Colonic mucosa (tissue), 4 donors: ENCODE data around the gene FILIP1L. TPM values are rescaled to one million over a fixed set of nuclear protein-coding genes. Genes with fewer than 3 reads are reported as not detected.

Experiments
- DNase-seq: peaks from one replicate; pipeline ENCODE4 v3.0.0-alpha.2; 2020
- H3K27ac ChIP-seq: fragments of 200-600 bp; one replicate; pipeline ENCODE4 v1.8.0; 2021
- H3K27me3 ChIP-seq: fragments of 200-600 bp; one replicate; pipeline ENCODE4 v1.8.0; 2021
- H3K36me3 ChIP-seq: fragments of 200-600 bp; one replicate; pipeline ENCODE4 v1.8.0; 2021
- H3K4me1 ChIP-seq: fragments of 200-600 bp; one replicate; pipeline ENCODE4 v1.8.0; 2021; ENCODE audit warnings: mild to moderate bottlenecking
- H3K4me3 ChIP-seq: fragments of 200-600 bp; one replicate; pipeline ENCODE4 v1.8.0; 2021
- H3K9ac ChIP-seq, 2 donors: one replicate each; pipeline ENCODE4 v1.7.0; 2013; ENCODE audit warnings: control low read depth in 2 of 2, low read depth in 2 of 2, low read length in 2 of 2
- H3K9me3 ChIP-seq: fragments of 200-600 bp; one replicate; pipeline ENCODE4 v1.8.0; 2021
- intact Hi-C: fragments of 100-400 bp; cut with DNase I; formaldehyde crosslinking; loops from one replicate; pipeline ENCODE4 v1.14.1; 2022
- total RNA-seq, 2 donors: library from RNA; stranded (reverse); fragmentation: NEBNext Ultra II Directional in 1 of 2; extraction: Animal tissue kit (Norgen Biotek cat#: 25700) in 1 of 2; gene quantifications; one replicate each; pipeline ENCODE4 v1.2.1, GENCODE V29; 2021
- TF ChIP-seq, protein P1 (sequence below): fragments of 200-600 bp; IDR thresholded peaks from one replicate; pipeline ENCODE4 v1.8.0; 2022; ENCODE audit warnings: antibody characterized with exemption, mild to moderate bottlenecking
- donor health status: healthy.
- donor health status: DM: no; HTN: no; CAD: no.
- donor health status: DM: no; HTN: no; CAD: no.

The FILIP1L gene
- total RNA-seq, 2 donors from 2014 or later = 3.7 to 29.0 TPM

DNA sequence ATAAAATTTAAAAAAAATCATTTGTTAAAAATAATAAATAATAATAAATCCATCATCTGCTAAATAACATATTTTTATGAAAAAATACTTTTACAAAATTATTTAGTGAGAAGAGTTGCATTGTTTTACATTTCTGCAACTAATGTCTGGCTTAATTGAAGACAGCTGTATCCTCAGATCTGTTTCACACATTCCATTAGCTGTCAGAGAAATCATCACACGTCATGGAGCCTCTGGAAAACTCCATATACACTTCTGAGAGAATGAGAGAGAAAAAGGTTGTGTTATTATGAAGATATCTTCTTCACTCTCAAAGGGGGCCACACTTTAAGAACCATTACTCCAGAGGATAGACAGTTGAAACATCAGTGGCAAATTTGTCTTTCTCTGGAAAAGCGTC, 255.8 kb downstream of the FILIP1L start:
- H3K27ac ChIP-seq = no peak overlapping the region

DNA sequence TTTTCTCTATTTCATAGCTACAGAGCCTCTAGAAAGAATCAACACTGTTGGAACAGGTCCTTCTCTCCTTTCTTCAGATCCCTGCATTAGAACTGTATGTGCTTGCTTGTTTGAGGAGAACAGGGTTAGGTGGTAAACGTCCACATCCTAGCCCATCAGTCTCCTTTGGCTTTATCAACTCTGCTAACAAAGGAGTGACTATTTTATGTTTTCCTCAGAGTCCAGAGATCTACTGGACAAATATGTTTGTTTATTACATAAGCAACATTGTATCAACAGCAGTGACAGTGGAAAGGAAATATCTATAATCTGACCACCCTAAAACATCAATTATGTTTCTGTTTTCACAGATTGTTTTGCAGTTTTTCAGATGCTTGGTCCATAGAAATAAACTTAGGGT, 257.0 kb downstream of the FILIP1L start:
- Histone ChIP-seq H3K27me3 (no peaks in the 10 kb centered on the region), H3K4me1 (no peaks in the 10 kb centered on the region), H3K36me3 (no peaks in the 10 kb centered on the region), H3K4me3 (no peak overlapping the region), H3K9ac (no peak overlapping the region), H3K9me3 (no peaks in the 10 kb centered on the region), H3K27ac (no peak overlapping the region)
- TF ChIP-seq, protein P1, sequence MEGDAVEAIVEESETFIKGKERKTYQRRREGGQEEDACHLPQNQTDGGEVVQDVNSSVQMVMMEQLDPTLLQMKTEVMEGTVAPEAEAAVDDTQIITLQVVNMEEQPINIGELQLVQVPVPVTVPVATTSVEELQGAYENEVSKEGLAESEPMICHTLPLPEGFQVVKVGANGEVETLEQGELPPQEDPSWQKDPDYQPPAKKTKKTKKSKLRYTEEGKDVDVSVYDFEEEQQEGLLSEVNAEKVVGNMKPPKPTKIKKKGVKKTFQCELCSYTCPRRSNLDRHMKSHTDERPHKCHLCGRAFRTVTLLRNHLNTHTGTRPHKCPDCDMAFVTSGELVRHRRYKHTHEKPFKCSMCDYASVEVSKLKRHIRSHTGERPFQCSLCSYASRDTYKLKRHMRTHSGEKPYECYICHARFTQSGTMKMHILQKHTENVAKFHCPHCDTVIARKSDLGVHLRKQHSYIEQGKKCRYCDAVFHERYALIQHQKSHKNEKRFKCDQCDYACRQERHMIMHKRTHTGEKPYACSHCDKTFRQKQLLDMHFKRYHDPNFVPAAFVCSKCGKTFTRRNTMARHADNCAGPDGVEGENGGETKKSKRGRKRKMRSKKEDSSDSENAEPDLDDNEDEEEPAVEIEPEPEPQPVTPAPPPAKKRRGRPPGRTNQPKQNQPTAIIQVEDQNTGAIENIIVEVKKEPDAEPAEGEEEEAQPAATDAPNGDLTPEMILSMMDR = no peak
- intact Hi-C loops = no loop called here
- no peak for DNase-seq

More for the DNA sequence above, 255.8 kb downstream of the FILIP1L start:
- Histone ChIP-seq H3K36me3 (no peaks in the 10 kb centered on the region), H3K27me3 (no peaks in the 10 kb centered on the region), H3K9me3 (no peaks in the 10 kb centered on the region), H3K9ac (no peak overlapping the region), H3K4me3 (no peak overlapping the region), H3K4me1 (no peaks in the 10 kb centered on the region)
- TF ChIP-seq, protein P1 = no peak
- intact Hi-C loops = no loop called here
- DNase-seq = no peak

DNA sequence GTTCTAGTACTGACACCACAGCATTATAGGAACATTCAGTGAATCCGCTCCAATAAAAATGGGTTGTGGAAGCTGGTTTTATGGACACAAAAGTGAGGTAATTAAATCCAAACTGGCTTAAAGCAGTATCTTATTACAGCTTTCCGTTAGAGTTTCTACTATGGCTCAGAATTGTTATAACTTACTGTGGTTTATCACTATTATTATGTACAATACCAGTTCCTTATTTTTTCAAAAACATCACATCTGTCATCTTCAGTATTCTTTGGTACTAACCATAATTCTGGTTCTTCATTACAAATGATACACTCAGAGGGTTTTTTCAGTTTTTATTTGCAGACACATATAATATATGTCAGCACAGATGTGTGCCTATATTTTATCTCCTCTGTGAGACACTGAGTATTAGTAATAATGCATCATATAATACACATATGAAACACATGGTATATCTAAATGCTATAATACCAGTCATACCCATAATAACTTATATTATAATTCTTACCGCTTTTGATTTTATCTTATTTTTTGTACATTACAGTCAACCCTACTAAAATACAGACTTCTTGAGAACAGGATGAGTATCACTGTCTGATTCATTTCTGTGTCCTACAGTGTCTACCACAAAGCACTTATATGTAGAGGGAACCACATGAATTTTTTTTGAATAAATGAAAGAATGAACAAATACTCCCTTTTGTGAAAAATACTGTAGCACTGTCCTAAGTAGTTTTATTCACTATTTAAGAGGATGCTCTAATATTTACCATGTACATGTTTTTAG, 257.7 kb downstream of the FILIP1L start:
- Histone ChIP-seq H3K9ac (no peak overlapping the region), H3K4me1 (no peaks in the 10 kb centered on the region), H3K36me3 (no peaks in the 10 kb centered on the region), H3K27me3 (no peaks in the 10 kb centered on the region), H3K9me3 (no peaks in the 10 kb centered on the region), H3K27ac (no peak overlapping the region), H3K4me3 (no peak overlapping the region)
- TF ChIP-seq, protein P1 = no peak
- intact Hi-C loops = no loop called here
- DNase-seq = no peak

DNA sequence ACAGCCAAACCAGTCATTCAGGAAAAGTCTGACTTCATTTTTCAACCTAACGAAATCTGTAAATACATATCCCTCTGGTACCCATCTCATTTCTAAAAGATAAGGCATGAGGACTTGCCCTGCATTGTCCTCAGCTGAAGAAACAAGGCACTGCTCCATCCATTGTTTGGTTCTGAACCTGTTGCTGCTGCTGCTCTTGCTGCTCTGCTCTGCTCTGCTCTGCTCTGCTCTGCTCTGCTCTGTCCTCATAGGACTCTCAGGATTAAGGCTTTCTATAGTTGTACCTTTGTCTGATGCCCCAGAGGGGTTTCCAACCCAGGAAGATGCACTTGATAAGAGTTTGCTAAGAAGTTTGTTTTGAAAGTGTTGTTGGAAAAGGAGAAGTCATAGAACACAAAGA, 258.4 kb downstream of the FILIP1L start:
- Histone ChIP-seq H3K27me3 (no peaks in the 10 kb centered on the region), H3K4me1 (no peaks in the 10 kb centered on the region), H3K9ac (no peak overlapping the region), H3K36me3 (no peaks in the 10 kb centered on the region), H3K9me3 (no peaks in the 10 kb centered on the region), H3K27ac (no peak overlapping the region), H3K4me3 (no peak overlapping the region)
- intact Hi-C loops = no loop called here
- no peak for DNase-seq
- TF ChIP-seq, protein P1 = no peak

DNA sequence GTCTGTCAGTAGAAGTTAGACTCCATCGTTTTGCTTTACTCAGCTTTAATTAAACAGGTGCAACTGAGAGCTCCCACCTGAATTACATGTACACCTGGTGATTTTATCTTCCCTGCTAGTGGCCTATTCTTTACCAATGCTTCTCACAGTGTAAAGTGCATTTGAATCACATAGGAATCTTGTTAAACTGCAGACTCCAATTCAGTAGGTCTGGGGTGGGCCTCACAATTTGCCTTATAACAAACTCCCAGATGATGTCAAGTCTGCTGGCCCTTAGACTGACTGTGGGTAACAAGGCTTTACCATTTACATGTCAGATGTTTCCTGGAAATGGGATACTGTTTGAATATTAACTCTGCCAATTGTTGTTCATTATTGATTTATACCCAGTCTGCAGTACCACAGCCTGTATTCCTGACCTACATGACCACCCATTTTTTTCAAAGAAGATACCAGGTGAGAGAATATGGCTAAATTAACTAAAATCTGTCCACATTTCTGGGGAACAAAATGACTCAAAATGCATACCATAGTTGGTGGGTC, 259.5 kb downstream of the FILIP1L start:
- TF ChIP-seq, protein P1 = no peak
- H3K27me3 ChIP-seq = no peaks in the 10 kb centered on the region
- H3K4me3 ChIP-seq = no peak overlapping the region
- intact Hi-C loops = no loop called here
- H3K4me1 ChIP-seq = no peaks in the 10 kb centered on the region
- H3K27ac ChIP-seq = no peak overlapping the region
- no peaks in the 10 kb centered on the region for H3K36me3 ChIP-seq
- no peaks in the 10 kb centered on the region for H3K9me3 ChIP-seq
- no peak overlapping the region for H3K9ac ChIP-seq
- DNase-seq = no peak
